Fibroblast of lung (primary cell): ENCODE results near the gene SLC22A23. TPM values are rescaled to one million over a fixed set of nuclear protein-coding genes. Genes with fewer than 3 reads are reported as not detected.

Experiments
- DNase-seq, 2 donors: peaks; one replicate each; pipeline versions ENCODE4 v3.0.0 to v3.0.0-alpha.2; 2010; ENCODE audit warnings: low read depth in 2 of 2
- H2AFZ ChIP-seq: 2 replicates; pipeline ENCODE4 v1.5.1; 2012; ENCODE audit warnings: low read length, control low read depth, inconsistent platforms
- H3K27ac ChIP-seq: 2 replicates; pipeline ENCODE4 v1.5.1; 2011; ENCODE audit warnings: low read length, control low read depth; ENCODE audit not compliant: insufficient read depth
- H3K27me3 ChIP-seq: 2 replicates; pipeline ENCODE4 v1.5.1; 2011; ENCODE audit warnings: mild to moderate bottlenecking, low read length; ENCODE audit not compliant: control insufficient read depth, insufficient read depth
- H3K36me3 ChIP-seq: 2 replicates; pipeline ENCODE4 v1.5.1; 2011; ENCODE audit warnings: low read length; ENCODE audit not compliant: control insufficient read depth, insufficient read depth
- H3K4me1 ChIP-seq: 2 replicates; pipeline ENCODE4 v1.5.1; 2011; ENCODE audit warnings: low read length; ENCODE audit not compliant: control insufficient read depth, insufficient read depth; ENCODE audit errors: extremely low read depth
- H3K4me2 ChIP-seq: 2 replicates; pipeline ENCODE4 v1.5.1; 2011; ENCODE audit warnings: low read length, control low read depth; ENCODE audit not compliant: insufficient read depth; ENCODE audit errors: extremely low read depth
- H3K4me3 ChIP-seq, 4 experiments: fragments of 200-600 bp in 1 of 4; sonication (generic) in 1 of 4; replicated peaks in 1 of 4; 2 replicates each; pipeline ENCODE4 v1.5.1; 2011 to 2016; ENCODE audit warnings: low read length in 4 of 4, low read depth in 3 of 4, mild to moderate bottlenecking in 3 of 4, control low read depth in 2 of 4, inconsistent platforms in 1 of 4, mixed read lengths in 1 of 4; ENCODE audit not compliant: insufficient read depth in 1 of 4; ENCODE audit errors: control extremely low read depth in 1 of 4
- H3K79me2 ChIP-seq: 2 replicates; pipeline ENCODE4 v1.5.1; 2012; ENCODE audit warnings: mild to moderate bottlenecking, low read length, inconsistent platforms; ENCODE audit not compliant: control insufficient read depth, insufficient read depth
- H3K9ac ChIP-seq: 2 replicates; pipeline ENCODE4 v1.5.1; 2011; ENCODE audit warnings: mild to moderate bottlenecking, low read length, control low read depth; ENCODE audit not compliant: insufficient read depth
- H3K9me3 ChIP-seq: 2 replicates; pipeline ENCODE4 v1.5.1; 2012; ENCODE audit warnings: low read depth, low read length; ENCODE audit not compliant: control insufficient read depth, insufficient read depth
- H4K20me1 ChIP-seq: 2 replicates; pipeline ENCODE4 v1.5.1; 2011; ENCODE audit warnings: low read length; ENCODE audit not compliant: control insufficient read depth, insufficient read depth; ENCODE audit errors: extremely low read depth
- EZH2 ChIP-seq: IDR thresholded peaks from 2 replicates; pipeline ENCODE4 v1.5.1; 2012; ENCODE audit warnings: low read length, control low read depth, mild to moderate bottlenecking; ENCODE audit errors: missing control alignments
- polyA plus RNA-seq, 2 donors: library from polyadenylated mRNA; depleted of rRNA in 1 of 2; stranded (reverse) in 1 of 2; unstranded in 1 of 2; fragments of >200 nt; gene quantifications; 2 replicates each; pipeline ENCODE4 v1.2.1, GENCODE V29; 2011 to 2012; ENCODE audit warnings: missing spikeins in 1 of 2
- total RNA-seq: library from RNA; depleted of rRNA; stranded (reverse); fragments of >200 nt; gene quantifications from 2 replicates; pipeline ENCODE4 v1.2.1, GENCODE V29; 2014
- TF ChIP-seq, protein P1 (sequence below), 2 donors: IDR thresholded peaks in 1 of 2; conservative IDR thresholded peaks in 1 of 2; 1 replicate in 1 of 2; 2 replicates in 1 of 2; pipeline ENCODE4 v1.5.1; 2011 to 2012; ENCODE audit warnings: low read length in 2 of 2, control low read depth in 1 of 2, inconsistent platforms in 1 of 2, low read depth in 1 of 2, mild to moderate bottlenecking in 1 of 2

SLC22A23 gene
- total and polyA plus RNA-seq, 2 donors (not counting 1 experiment from before 2014, with no cell fraction given) = 0.37 to 3.0 TPM

DNA sequence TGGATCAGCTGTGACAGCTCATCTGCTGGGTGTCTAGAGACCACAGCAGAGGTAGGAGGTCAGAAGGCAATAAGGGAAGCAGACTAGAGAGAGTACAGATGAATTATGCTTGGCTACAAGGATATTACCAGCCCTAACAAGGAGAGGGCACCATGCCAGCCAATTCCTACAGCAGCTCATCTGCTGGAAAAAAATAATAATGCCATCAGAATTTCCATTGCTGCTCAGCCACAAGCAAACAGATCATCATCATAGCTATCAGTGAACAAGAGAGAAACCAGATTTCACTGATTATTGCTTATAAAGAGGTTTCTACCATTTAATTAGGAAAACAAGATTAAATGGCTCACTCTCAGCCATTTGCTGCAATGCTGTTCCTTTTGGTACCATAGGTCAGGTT lies 131.6 kb downstream of the SLC22A23 start:
- peak; percentile 31 to 78 for DNase-seq
- Histone ChIP-seq H3K79me2 (no peaks in the 10 kb centered on the region), H3K9me3 (no peaks in the 10 kb centered on the region), H3K9ac (no peak overlapping the region), H3K36me3 (no peaks in the 10 kb centered on the region), H3K4me3 (no peak overlapping the region), H3K4me2 (no peak overlapping the region), H3K27ac (no peak overlapping the region), H3K27me3 (no peaks in the 10 kb centered on the region), H4K20me1 (no peaks in the 10 kb centered on the region), H2AFZ (no peak overlapping the region), H3K4me1 (no peaks in the 10 kb centered on the region)
- TF ChIP-seq, protein P1, sequence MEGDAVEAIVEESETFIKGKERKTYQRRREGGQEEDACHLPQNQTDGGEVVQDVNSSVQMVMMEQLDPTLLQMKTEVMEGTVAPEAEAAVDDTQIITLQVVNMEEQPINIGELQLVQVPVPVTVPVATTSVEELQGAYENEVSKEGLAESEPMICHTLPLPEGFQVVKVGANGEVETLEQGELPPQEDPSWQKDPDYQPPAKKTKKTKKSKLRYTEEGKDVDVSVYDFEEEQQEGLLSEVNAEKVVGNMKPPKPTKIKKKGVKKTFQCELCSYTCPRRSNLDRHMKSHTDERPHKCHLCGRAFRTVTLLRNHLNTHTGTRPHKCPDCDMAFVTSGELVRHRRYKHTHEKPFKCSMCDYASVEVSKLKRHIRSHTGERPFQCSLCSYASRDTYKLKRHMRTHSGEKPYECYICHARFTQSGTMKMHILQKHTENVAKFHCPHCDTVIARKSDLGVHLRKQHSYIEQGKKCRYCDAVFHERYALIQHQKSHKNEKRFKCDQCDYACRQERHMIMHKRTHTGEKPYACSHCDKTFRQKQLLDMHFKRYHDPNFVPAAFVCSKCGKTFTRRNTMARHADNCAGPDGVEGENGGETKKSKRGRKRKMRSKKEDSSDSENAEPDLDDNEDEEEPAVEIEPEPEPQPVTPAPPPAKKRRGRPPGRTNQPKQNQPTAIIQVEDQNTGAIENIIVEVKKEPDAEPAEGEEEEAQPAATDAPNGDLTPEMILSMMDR (conservative IDR thresholded peaks at IDR 0.05 in 1 of 2, IDR thresholded peaks at IDR 0.05 in 1 of 2; ENCODE audit: low read depth in 1 of 2, low read length in 2 of 2) = no peak
- TF ChIP-seq EZH2 = no peak

DNA sequence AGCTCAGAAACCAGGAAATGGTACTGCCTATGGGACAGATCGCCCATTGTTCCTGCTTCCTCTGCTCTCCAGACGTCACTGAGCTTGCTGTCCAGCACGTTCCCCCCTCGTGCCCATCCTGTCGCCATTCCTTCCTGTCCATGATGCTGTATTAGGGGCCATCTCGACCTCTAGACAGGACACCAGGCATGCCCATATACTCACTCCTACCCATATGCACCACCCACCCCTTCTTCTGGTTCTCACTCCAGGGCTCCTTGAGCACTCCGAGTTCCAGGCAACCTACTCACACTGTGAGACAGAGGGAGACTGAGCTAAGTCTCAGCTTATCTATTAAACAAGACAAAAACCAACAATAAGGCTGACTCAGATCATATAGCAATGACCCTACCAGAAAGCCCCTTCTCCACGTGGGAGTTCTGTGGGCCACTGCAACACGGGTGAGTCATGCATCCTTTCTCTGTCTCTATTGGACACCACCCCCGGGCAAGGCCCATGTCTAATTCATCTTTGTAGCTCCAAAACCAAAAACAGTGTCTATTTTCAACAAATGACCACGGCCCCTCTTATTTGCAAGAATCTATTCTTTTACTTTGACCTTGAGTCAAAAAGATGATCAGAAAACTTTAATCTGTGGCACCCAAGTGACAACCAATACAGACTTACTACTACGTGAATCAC lies 132.4 kb downstream of the SLC22A23 start:
- Histone ChIP-seq H3K27ac (no peak overlapping the region), H3K36me3 (no peaks in the 10 kb centered on the region), H3K4me1 (no peaks in the 10 kb centered on the region), H2AFZ (no peak overlapping the region), H3K4me2 (no peak overlapping the region), H3K79me2 (no peaks in the 10 kb centered on the region), H3K27me3 (no peaks in the 10 kb centered on the region), H3K9me3 (no peaks in the 10 kb centered on the region), H3K4me3 (no peak overlapping the region), H3K9ac (no peak overlapping the region), H4K20me1 (no peaks in the 10 kb centered on the region)
- TF ChIP-seq, protein P1 (conservative IDR thresholded peaks at IDR 0.05 in 1 of 2, IDR thresholded peaks at IDR 0.05 in 1 of 2; ENCODE audit: low read depth in 1 of 2, low read length in 2 of 2) = no peak
- TF ChIP-seq EZH2 = no peak
- peak; percentile 83 to 98 for DNase-seq

DNA sequence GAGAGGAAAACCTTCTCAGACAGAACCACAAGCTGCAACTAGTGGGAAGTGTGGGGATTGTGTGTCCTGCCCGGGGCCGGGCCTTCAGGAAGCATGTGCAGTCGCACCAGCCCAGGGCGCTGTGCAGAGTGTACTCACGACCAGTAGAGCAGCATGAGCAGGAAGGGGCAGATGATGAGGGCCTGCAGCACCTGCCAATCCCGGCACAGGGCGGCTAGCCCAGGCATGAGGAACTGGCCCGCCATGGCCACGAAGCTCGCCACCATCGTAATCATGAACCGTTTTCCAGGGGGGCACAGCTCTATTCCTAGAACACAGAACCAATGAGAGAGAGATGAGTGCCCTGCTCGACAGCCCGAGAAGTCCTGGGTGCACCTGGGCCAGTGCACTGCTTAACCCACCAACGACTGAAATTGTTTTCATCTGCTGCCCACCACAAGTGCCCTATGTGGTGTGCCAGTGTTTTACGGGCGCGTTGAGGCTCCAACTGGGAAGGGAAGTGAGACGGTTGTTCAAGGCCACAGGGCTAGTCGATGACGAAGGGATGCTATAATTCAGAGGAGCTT lies 133.1 kb downstream of the SLC22A23 start:
- H3K79me2 ChIP-seq = no peaks in the 10 kb centered on the region
- H3K4me3 ChIP-seq = no peak overlapping the region
- H3K4me2 ChIP-seq = no peak overlapping the region
- no peaks in the 10 kb centered on the region for H3K9me3 ChIP-seq
- no peak for DNase-seq
- H3K9ac ChIP-seq = no peak overlapping the region
- H3K36me3 ChIP-seq = no peaks in the 10 kb centered on the region
- no peak overlapping the region for H3K27ac ChIP-seq
- H3K4me1 ChIP-seq = no peaks in the 10 kb centered on the region
- TF ChIP-seq, protein P1 (conservative IDR thresholded peaks at IDR 0.05 in 1 of 2, IDR thresholded peaks at IDR 0.05 in 1 of 2; ENCODE audit: low read depth in 1 of 2, low read length in 2 of 2) = no peak
- TF ChIP-seq EZH2 = no peak
- no peaks in the 10 kb centered on the region for H4K20me1 ChIP-seq
- H3K27me3 ChIP-seq = peaks cover 5% of the 10 kb centered on the region
- no peak overlapping the region for H2AFZ ChIP-seq
